Measurements from ENCODE around the gene OCA2. TPM values are rescaled to one million over a fixed set of nuclear protein-coding genes. Genes with fewer than 3 reads are reported as not detected.

The OCA2 gene
- total RNA-seq, 2 experiments from 2014 or later: not detected

- CTCF ChIA-PET: no interaction called here
- no peak overlapping the region for H3K4me3 Mint-ChIP-seq
- H3K27ac Mint-ChIP-seq: no peak overlapping the region
- DNase-seq: no peak
- no peaks in the 10 kb centered on the region for H3K36me3 Mint-ChIP-seq
- no peaks in the 10 kb centered on the region for H3K9me3 Mint-ChIP-seq (ENCODE audit: low read depth)
- ATAC-seq: no peak
- H3K4me1 Mint-ChIP-seq: no peaks in the 10 kb centered on the region
- no peaks in the 10 kb centered on the region for H3K27me3 Mint-ChIP-seq
Observed at GRCh38 chr15:28026764-28027713, 72.1 kb downstream of the OCA2 start.

- Mint-ChIP-seq H3K27me3 (no peaks in the 10 kb centered on the region), H3K9me3 (ENCODE audit: low read depth) (no peaks in the 10 kb centered on the region)
Observed at GRCh38 chr15:28026221-28026620, 72.9 kb downstream of the OCA2 start.

GRCh38 chr15:28025413-28025812 is 73.7 kb downstream of the OCA2 start:
- H3K27ac Mint-ChIP-seq: no peak overlapping the region
- no peaks in the 10 kb centered on the region for H3K9me3 Mint-ChIP-seq (ENCODE audit: low read depth)

More at GRCh38 chr15:28026221-28026620, 72.9 kb downstream of the OCA2 start:
- no peaks in the 10 kb centered on the region for H3K36me3 Mint-ChIP-seq
- H3K4me1 Mint-ChIP-seq: no peaks in the 10 kb centered on the region
- H3K27ac Mint-ChIP-seq: no peak overlapping the region
- CTCF ChIA-PET: no interaction called here
- no peak overlapping the region for H3K4me3 Mint-ChIP-seq
- ATAC-seq (no peak), DNase-seq (no peak)

GRCh38 chr15:28024889-28025250 is 74.2 kb downstream of the OCA2 start:
- Mint-ChIP-seq H3K27me3 (no peaks in the 10 kb centered on the region), H3K9me3 (ENCODE audit: low read depth) (no peaks in the 10 kb centered on the region), H3K4me1 (no peaks in the 10 kb centered on the region), H3K4me3 (no peak overlapping the region), H3K36me3 (no peaks in the 10 kb centered on the region), H3K27ac (no peak overlapping the region)
- no peak for DNase-seq
- CTCF ChIA-PET: no interaction called here
- ATAC-seq: no peak

More at GRCh38 chr15:28025413-28025812, 73.7 kb downstream of the OCA2 start:
- Mint-ChIP-seq H3K27me3 (no peaks in the 10 kb centered on the region), H3K4me1 (no peaks in the 10 kb centered on the region), H3K4me3 (no peak overlapping the region), H3K36me3 (no peaks in the 10 kb centered on the region)
- CTCF ChIA-PET: no interaction called here
- ATAC-seq (no peak), DNase-seq (no peak)

GRCh38 chr15:28023933-28024888 is 74.9 kb downstream of the OCA2 start:
- CTCF ChIA-PET: no interaction called here
- Mint-ChIP-seq H3K4me1 (no peaks in the 10 kb centered on the region), H3K27ac (no peak overlapping the region), H3K4me3 (no peak overlapping the region), H3K36me3 (no peaks in the 10 kb centered on the region), H3K27me3 (no peaks in the 10 kb centered on the region), H3K9me3 (ENCODE audit: low read depth) (no peaks in the 10 kb centered on the region)
- no peak for DNase-seq
- ATAC-seq: no peak

GRCh38 chr15:28023422-28023821 is 75.7 kb downstream of the OCA2 start:
- Mint-ChIP-seq H3K4me1 (no peaks in the 10 kb centered on the region), H3K27me3 (no peaks in the 10 kb centered on the region), H3K4me3 (no peak overlapping the region), H3K27ac (no peak overlapping the region), H3K36me3 (no peaks in the 10 kb centered on the region), H3K9me3 (ENCODE audit: low read depth) (no peaks in the 10 kb centered on the region)
- DNase-seq: no peak
- no peak for ATAC-seq
- CTCF ChIA-PET: no interaction called here

GRCh38 chr15:28022961-28023360 is 76.2 kb downstream of the OCA2 start:
- Mint-ChIP-seq H3K4me3 (no peak overlapping the region), H3K27ac (no peak overlapping the region), H3K4me1 (no peaks in the 10 kb centered on the region), H3K9me3 (ENCODE audit: low read depth) (no peaks in the 10 kb centered on the region), H3K27me3 (no peaks in the 10 kb centered on the region), H3K36me3 (no peaks in the 10 kb centered on the region)
- ATAC-seq: no peak
- CTCF ChIA-PET: interaction anchor here (1.3 kb wide), 1 partner anchor 103 kb away, joined by 3 read pairs; no protein-coding TSS in a partner anchor
- no peak for DNase-seq

- DNase-seq: no peak
- Mint-ChIP-seq H3K4me1 (no peaks in the 10 kb centered on the region), H3K27me3 (no peaks in the 10 kb centered on the region), H3K27ac (no peak overlapping the region), H3K36me3 (no peaks in the 10 kb centered on the region), H3K9me3 (ENCODE audit: low read depth) (no peaks in the 10 kb centered on the region), H3K4me3 (no peak overlapping the region)
- CTCF ChIA-PET: interaction anchor here (1.3 kb wide), 1 partner anchor 104 kb away, joined by 3 read pairs; no protein-coding TSS in a partner anchor
- ATAC-seq: no peak
Observed at GRCh38 chr15:28022181-28022580, 76.9 kb downstream of the OCA2 start.

GRCh38 chr15:28021281-28022039 is 77.7 kb downstream of the OCA2 start:
- H3K4me3 Mint-ChIP-seq: no peak overlapping the region
- no peaks in the 10 kb centered on the region for H3K4me1 Mint-ChIP-seq
- no peaks in the 10 kb centered on the region for H3K36me3 Mint-ChIP-seq
- H3K27ac Mint-ChIP-seq: no peak overlapping the region
- no peaks in the 10 kb centered on the region for H3K27me3 Mint-ChIP-seq
- DNase-seq (no peak), ATAC-seq (no peak)
- CTCF ChIA-PET: interaction anchor here (1.3 kb wide), 1 partner anchor 104 kb away, joined by 3 read pairs; no protein-coding TSS in a partner anchor
- H3K9me3 Mint-ChIP-seq (ENCODE audit: low read depth): no peaks in the 10 kb centered on the region

- no peak for ATAC-seq
- Mint-ChIP-seq H3K27me3 (no peaks in the 10 kb centered on the region), H3K4me3 (no peak overlapping the region), H3K4me1 (no peaks in the 10 kb centered on the region), H3K36me3 (no peaks in the 10 kb centered on the region), H3K9me3 (ENCODE audit: low read depth) (no peaks in the 10 kb centered on the region), H3K27ac (no peak overlapping the region)
- CTCF ChIA-PET: no interaction called here
- no peak for DNase-seq
Observed at GRCh38 chr15:28020644-28021043, 78.5 kb downstream of the OCA2 start.

- CTCF ChIA-PET: no interaction called here
- H3K9me3 Mint-ChIP-seq (ENCODE audit: low read depth): no peaks in the 10 kb centered on the region
- H3K4me1 Mint-ChIP-seq: no peaks in the 10 kb centered on the region
- H3K4me3 Mint-ChIP-seq: no peak overlapping the region
- no peaks in the 10 kb centered on the region for H3K27me3 Mint-ChIP-seq
- H3K36me3 Mint-ChIP-seq: no peaks in the 10 kb centered on the region
- no peak for ATAC-seq
- no peak for DNase-seq
- no peak overlapping the region for H3K27ac Mint-ChIP-seq
Observed at GRCh38 chr15:28019594-28020309, 79.4 kb downstream of the OCA2 start.

GRCh38 chr15:28018291-28019044 is 80.6 kb downstream of the OCA2 start:
- Mint-ChIP-seq H3K4me1 (no peaks in the 10 kb centered on the region), H3K36me3 (no peaks in the 10 kb centered on the region)
- ATAC-seq: no peak

More at GRCh38 chr15:28018291-28019044, 80.6 kb downstream of the OCA2 start:
- Mint-ChIP-seq H3K27me3 (no peaks in the 10 kb centered on the region), H3K27ac (no peak overlapping the region), H3K4me3 (no peak overlapping the region), H3K9me3 (ENCODE audit: low read depth) (no peaks in the 10 kb centered on the region)
- CTCF ChIA-PET: no interaction called here
- DNase-seq: no peak

All from activated CD8-positive, alpha-beta memory T cell treated with anti-CD3 and anti-CD28 coated beads, Interleukin-2, amount 10 ng/mL, durations not matched to agents 7 days and 5 days (primary cell).